ENCODE data around the gene PSG3. TPM values are rescaled to one million over a fixed set of nuclear protein-coding genes. Genes with fewer than 3 reads are reported as not detected.
"Not testable (repeated sequence)": the region's sequence is repeated elsewhere in the genome, so short reads cannot be mapped to it uniquely, and the experiment has no call there.

PSG3 gene
- total RNA-seq, 1 experiment from 2014 or later = not detected

- H3K27me3 ChIP-seq (ENCODE audit: insufficient read depth, low read depth); intact Hi-C loops (cut with micrococcal nuclease; ENCODE audit: unreplicated experiment); POLR2A ChIA-PET (ENCODE audit: unreplicated experiment); H3K4me1 ChIP-seq (replicated peaks; ENCODE audit: insufficient read depth); H3K4me2 ChIP-seq; H3K79me2 ChIP-seq (ENCODE audit: low read depth); H3K9me3 ChIP-seq (ENCODE audit: insufficient read depth, low read depth); H3K9me2 ChIP-seq (ENCODE audit: insufficient read depth); H3K4me3 ChIP-seq; H3F3A ChIP-seq (ENCODE audit: insufficient read depth, low read depth); H3K36me3 ChIP-seq (ENCODE audit: low read depth); H3K27ac ChIP-seq; H2AFZ ChIP-seq; H4K20me1 ChIP-seq (ENCODE audit: insufficient read depth); BruUV-seq (replicated peaks): not testable (repeated sequence)
- peak; percentile 80 for TF ChIP-seq CTCF (conservative IDR thresholded peaks at IDR 0.05)
- CTCF ChIA-PET = interaction anchor here (0.6 kb wide), 1 partner anchor 66 kb away, joined by 7 read pairs; no protein-coding TSS in a partner anchor
- DNase-seq = peak in 1 of 2 experiments; percentile 24
Observed at GRCh38 chr19:42767319-42767718, 27.0 kb upstream of the PSG3 start.

GRCh38 chr19:42766871-42767270 is 26.6 kb upstream of the PSG3 start:
- H3K4me1 ChIP-seq (replicated peaks; ENCODE audit: insufficient read depth); H2AFZ ChIP-seq; H3K4me3 ChIP-seq; H3K9me3 ChIP-seq (ENCODE audit: insufficient read depth, low read depth); BruUV-seq (replicated peaks); POLR2A ChIA-PET (ENCODE audit: unreplicated experiment); H4K20me1 ChIP-seq (ENCODE audit: insufficient read depth); DNase-seq; H3K36me3 ChIP-seq (ENCODE audit: low read depth); intact Hi-C loops (cut with micrococcal nuclease; ENCODE audit: unreplicated experiment); H3K27me3 ChIP-seq (ENCODE audit: insufficient read depth, low read depth); H3K9me2 ChIP-seq (ENCODE audit: insufficient read depth); H3K79me2 ChIP-seq (ENCODE audit: low read depth); H3K27ac ChIP-seq; H3F3A ChIP-seq (ENCODE audit: insufficient read depth, low read depth); H3K4me2 ChIP-seq: not testable (repeated sequence)
- CTCF ChIA-PET = interaction anchor here (0.6 kb wide), 1 partner anchor 214 kb away, joined by 3 read pairs; no protein-coding TSS in a partner anchor

GRCh38 chr19:42764836-42765235 is 24.6 kb upstream of the PSG3 start:
- Histone ChIP-seq H3K9me3 (ENCODE audit: insufficient read depth, low read depth) (no peaks in the 10 kb centered on the region), H3K4me3 (no peak overlapping the region), H3F3A (ENCODE audit: insufficient read depth, low read depth) (no peaks in the 10 kb centered on the region; the same call in 1 of the 2 replicates), H3K4me1 (replicated peaks; ENCODE audit: insufficient read depth) (peaks cover 20% of the 10 kb centered on the region), H3K9me2 (ENCODE audit: insufficient read depth) (no peaks in the 10 kb centered on the region), H3K36me3 (ENCODE audit: low read depth) (no peaks in the 10 kb centered on the region), H3K27me3 (ENCODE audit: insufficient read depth, low read depth) (no peaks in the 10 kb centered on the region), H3K79me2 (ENCODE audit: low read depth) (no peaks in the 10 kb centered on the region), H3K4me2 (no peak overlapping the region), H3K27ac (no peak overlapping the region), H2AFZ (no peak overlapping the region), H4K20me1 (ENCODE audit: insufficient read depth) (no peaks in the 10 kb centered on the region)
- TF ChIP-seq EZH2 (IDR thresholded peaks at IDR 0.05; ENCODE audit: low read depth) = no peak
- TF ChIP-seq CTCF (conservative IDR thresholded peaks at IDR 0.05) = no peak
- CTCF ChIA-PET = no interaction called here
- no peak for DNase-seq
- POLR2A ChIA-PET (ENCODE audit: unreplicated experiment) = interaction anchor here (0.6 kb wide), 1 partner anchor 368 kb away, joined by 4 read pairs; no protein-coding TSS in a partner anchor
- intact Hi-C loops (cut with micrococcal nuclease; ENCODE audit: unreplicated experiment) = no loop called here
- BruUV-seq (replicated peaks) = no TSS peak

- POLR2A ChIA-PET (ENCODE audit: unreplicated experiment) = no interaction called here
- no peaks in the 10 kb centered on the region for H3K27me3 ChIP-seq (ENCODE audit: insufficient read depth, low read depth)
- H3K79me2 ChIP-seq (ENCODE audit: low read depth) = no peaks in the 10 kb centered on the region
- H4K20me1 ChIP-seq (ENCODE audit: insufficient read depth) = no peaks in the 10 kb centered on the region
- no peak for DNase-seq
- CTCF ChIA-PET = interaction anchor here (0.7 kb wide), 1 partner anchor 393 kb away, joined by 7 read pairs; no protein-coding TSS in a partner anchor
- no peak overlapping the region for H2AFZ ChIP-seq
- H3K4me3 ChIP-seq = no peak overlapping the region
- H3K27ac ChIP-seq = no peak overlapping the region
- H3K4me2 ChIP-seq = no peak overlapping the region
- H3K4me1 ChIP-seq (replicated peaks; ENCODE audit: insufficient read depth) = peaks cover 20% of the 10 kb centered on the region
- no peaks in the 10 kb centered on the region; the same call in 1 of the 2 replicates for H3F3A ChIP-seq (ENCODE audit: insufficient read depth, low read depth)
- TF ChIP-seq CTCF (conservative IDR thresholded peaks at IDR 0.05) = no peak
- no peak for TF ChIP-seq EZH2 (IDR thresholded peaks at IDR 0.05; ENCODE audit: low read depth)
- H3K36me3 ChIP-seq (ENCODE audit: low read depth) = no peaks in the 10 kb centered on the region
- no peaks in the 10 kb centered on the region for H3K9me2 ChIP-seq (ENCODE audit: insufficient read depth)
- intact Hi-C loops (cut with micrococcal nuclease; ENCODE audit: unreplicated experiment) = no loop called here
- H3K9me3 ChIP-seq (ENCODE audit: insufficient read depth, low read depth) = no peaks in the 10 kb centered on the region
- no TSS peak for BruUV-seq (replicated peaks)
Observed at GRCh38 chr19:42762789-42763188, 22.5 kb upstream of the PSG3 start.

- H3K27me3 ChIP-seq (ENCODE audit: insufficient read depth, low read depth); H3K9me2 ChIP-seq (ENCODE audit: insufficient read depth); H4K20me1 ChIP-seq (ENCODE audit: insufficient read depth); H3K4me3 ChIP-seq; H3F3A ChIP-seq (ENCODE audit: insufficient read depth, low read depth); CTCF ChIA-PET; H3K9me3 ChIP-seq (ENCODE audit: insufficient read depth, low read depth); H3K4me2 ChIP-seq; H2AFZ ChIP-seq; intact Hi-C loops (cut with micrococcal nuclease; ENCODE audit: unreplicated experiment); H3K36me3 ChIP-seq (ENCODE audit: low read depth); POLR2A ChIA-PET (ENCODE audit: unreplicated experiment); H3K79me2 ChIP-seq (ENCODE audit: low read depth): not testable (repeated sequence)
- peak in 1 of 2 experiments; percentile 54 for DNase-seq
- Histone ChIP-seq H3K27ac (0 out of 2 replicates have a peak overlapping the region, but pooled peaks have one; percentile 39), H3K4me1 (replicated peaks; ENCODE audit: insufficient read depth) (peaks cover 20% of the 10 kb centered on the region)
- BruUV-seq (replicated peaks) = TSS peak; percentile 80
Observed at GRCh38 chr19:42761924-42762295, 21.6 kb upstream of the PSG3 start.
